GM12892 (cell line): Measurements from ENCODE around the gene PPIB.

Experiments used
- POLR2A ChIP-seq: IDR thresholded peaks from 2 replicates; pipeline ENCODE4 v1.6.1; 2011; ENCODE audit warnings: low read depth, low read length, control low read depth
- POLR2AphosphoS5 ChIP-seq: IDR thresholded peaks from 2 replicates; pipeline ENCODE4 v1.6.1; 2011; ENCODE audit warnings: low read depth, low read length, control low read depth

DNA sequence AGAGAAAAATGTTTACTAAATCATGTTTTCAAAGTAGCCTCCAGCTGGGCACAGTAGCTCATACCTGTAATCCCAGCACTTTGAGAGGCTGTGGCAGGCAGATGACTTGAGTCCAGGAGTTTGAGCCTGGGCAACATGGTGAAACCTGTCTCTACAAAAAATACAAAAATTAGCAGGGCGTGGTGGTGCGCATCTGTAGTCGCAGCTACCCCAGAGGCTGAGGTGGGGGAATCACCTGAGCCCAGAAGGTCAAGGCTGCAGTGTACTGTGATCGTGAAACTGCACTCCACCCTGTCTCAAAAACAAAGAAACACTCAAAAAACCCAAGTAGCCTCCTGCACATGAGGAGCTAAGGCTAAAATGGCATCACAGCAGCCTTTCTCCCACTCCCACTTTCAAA is 1.6 kb upstream of the PPIB start:
- TF ChIP-seq POLR2AphosphoS5 (no peak), POLR2A (no peak)
